ENCODE data around the gene HSF2.

Gene HSF2

GRCh38 chr6:122422614-122423267 is 23.3 kb downstream of the HSF2 start:
- H3K27ac ChIP-seq (ENCODE audit: low read depth, low read length) = no peak overlapping the region
- no peaks in the 10 kb centered on the region for H3K27me3 ChIP-seq (ENCODE audit: control insufficient read depth, insufficient read depth, low read length)
- H3K9me3 ChIP-seq (ENCODE audit: control insufficient read depth, insufficient read depth, low read depth, low read length) = no peaks in the 10 kb centered on the region
- no peak overlapping the region for H3K9ac ChIP-seq (ENCODE audit: low read length)
- no peak overlapping the region for H3K4me3 ChIP-seq (ENCODE audit: low read depth, low read length)
- H3K36me3 ChIP-seq (ENCODE audit: control insufficient read depth, insufficient read depth, low read length) = peaks cover 60% of the 10 kb centered on the region
- no peaks in the 10 kb centered on the region for H3K4me1 ChIP-seq (ENCODE audit: control insufficient read depth, insufficient read depth, low read length)

DNA sequence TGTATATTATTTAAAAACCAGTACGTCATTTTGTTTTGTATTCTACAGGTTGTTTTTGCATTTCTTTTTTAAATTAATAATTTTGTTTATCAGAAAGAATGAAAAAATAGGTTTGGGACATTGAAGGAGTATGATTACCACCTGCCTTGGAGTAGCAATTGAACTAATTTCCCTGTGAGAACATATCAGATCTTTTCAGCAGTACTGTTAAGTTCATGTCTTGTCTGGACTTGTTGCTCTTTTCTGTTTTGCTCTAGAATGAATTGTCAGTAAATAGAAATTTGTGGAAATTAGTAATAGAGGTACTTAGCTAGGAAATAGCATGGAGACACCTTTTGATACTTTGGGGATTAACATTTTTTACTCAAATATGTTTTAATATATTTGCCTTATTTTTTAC is 24.3 kb downstream of the HSF2 start:
- H3K36me3 ChIP-seq (ENCODE audit: control insufficient read depth, insufficient read depth, low read length) = peaks cover 64% of the 10 kb centered on the region

DNA sequence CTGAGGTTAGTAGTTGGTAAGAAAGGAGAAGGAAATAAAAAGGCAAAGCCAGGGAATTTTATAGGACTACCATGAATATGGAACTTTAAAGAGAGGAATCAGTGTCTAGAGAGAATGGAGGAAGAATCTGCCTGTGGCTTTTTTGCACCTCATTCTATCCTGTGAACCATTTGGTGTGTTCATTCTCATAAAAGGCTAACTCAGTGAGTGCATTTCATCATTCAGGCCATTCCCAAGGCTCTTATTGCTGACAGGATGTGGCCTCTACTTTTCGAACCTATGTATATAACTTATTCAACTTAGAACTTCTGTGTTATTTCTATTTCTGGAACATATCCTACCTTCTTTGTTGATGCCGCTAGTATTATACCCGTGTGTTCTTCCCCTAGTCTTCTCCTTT is 27.1 kb downstream of the HSF2 start:
- Histone ChIP-seq H3K4me1 (ENCODE audit: control insufficient read depth, insufficient read depth, low read length) (no peaks in the 10 kb centered on the region), H3K36me3 (ENCODE audit: control insufficient read depth, insufficient read depth, low read length) (peaks cover 62% of the 10 kb centered on the region), H3K9ac (ENCODE audit: low read length) (no peak overlapping the region)

More for the DNA sequence above, 24.3 kb downstream of the HSF2 start:
- Histone ChIP-seq H3K4me1 (ENCODE audit: control insufficient read depth, insufficient read depth, low read length) (no peaks in the 10 kb centered on the region), H3K27ac (ENCODE audit: low read depth, low read length) (no peak overlapping the region), H3K9me3 (ENCODE audit: control insufficient read depth, insufficient read depth, low read depth, low read length) (no peaks in the 10 kb centered on the region), H3K9ac (ENCODE audit: low read length) (no peak overlapping the region), H3K4me3 (ENCODE audit: low read depth, low read length) (no peak overlapping the region), H3K27me3 (ENCODE audit: control insufficient read depth, insufficient read depth, low read length) (no peaks in the 10 kb centered on the region)

DNA sequence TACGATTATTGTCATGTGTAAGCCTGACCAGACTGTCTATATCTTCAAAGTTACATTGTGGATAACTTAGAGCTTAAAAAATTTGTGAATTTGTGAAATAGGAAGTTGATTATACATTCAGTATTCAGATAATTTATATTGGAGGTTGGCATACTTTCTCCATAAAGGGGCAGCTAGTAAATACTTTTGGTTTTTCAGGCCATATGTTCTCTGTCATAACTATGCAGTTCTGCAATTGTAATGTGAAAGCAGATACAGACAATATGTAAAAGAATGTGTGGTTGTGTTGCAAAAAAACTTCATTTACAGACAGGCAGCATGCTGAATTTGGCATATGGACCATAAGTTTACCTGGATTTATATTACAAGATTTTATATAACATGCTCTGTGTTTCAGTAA is 29.3 kb downstream of the HSF2 start:
- Histone ChIP-seq H3K4me3 (ENCODE audit: low read depth, low read length) (no peak overlapping the region), H3K4me1 (ENCODE audit: control insufficient read depth, insufficient read depth, low read length) (no peaks in the 10 kb centered on the region), H3K9me3 (ENCODE audit: control insufficient read depth, insufficient read depth, low read depth, low read length) (no peaks in the 10 kb centered on the region), H3K27ac (ENCODE audit: low read depth, low read length) (no peak overlapping the region), H3K36me3 (ENCODE audit: control insufficient read depth, insufficient read depth, low read length) (peaks cover 62% of the 10 kb centered on the region), H3K27me3 (ENCODE audit: control insufficient read depth, insufficient read depth, low read length) (no peaks in the 10 kb centered on the region), H3K9ac (ENCODE audit: low read length) (no peak overlapping the region)

More for the DNA sequence above, 27.1 kb downstream of the HSF2 start:
- no peak overlapping the region for H3K27ac ChIP-seq (ENCODE audit: low read depth, low read length)
- no peak overlapping the region for H3K4me3 ChIP-seq (ENCODE audit: low read depth, low read length)
- no peaks in the 10 kb centered on the region for H3K27me3 ChIP-seq (ENCODE audit: control insufficient read depth, insufficient read depth, low read length)
- no peaks in the 10 kb centered on the region for H3K9me3 ChIP-seq (ENCODE audit: control insufficient read depth, insufficient read depth, low read depth, low read length)

- Histone ChIP-seq H3K27ac (ENCODE audit: low read depth, low read length) (no peak overlapping the region), H3K4me3 (ENCODE audit: low read depth, low read length) (no peak overlapping the region), H3K36me3 (ENCODE audit: control insufficient read depth, insufficient read depth, low read length) (peaks cover 58% of the 10 kb centered on the region)
Observed at GRCh38 chr6:122429323-122429722, 29.9 kb downstream of the HSF2 start.

GRCh38 chr6:122431780-122432179 is 32.3 kb downstream of the HSF2 start:
- Histone ChIP-seq H3K9ac (ENCODE audit: low read length) (no peak overlapping the region), H3K36me3 (ENCODE audit: control insufficient read depth, insufficient read depth, low read length) (peaks cover 55% of the 10 kb centered on the region), H3K4me3 (ENCODE audit: low read depth, low read length) (no peak overlapping the region), H3K27me3 (ENCODE audit: control insufficient read depth, insufficient read depth, low read length) (no peaks in the 10 kb centered on the region), H3K27ac (ENCODE audit: low read depth, low read length) (no peak overlapping the region), H3K4me1 (ENCODE audit: control insufficient read depth, insufficient read depth, low read length) (no peaks in the 10 kb centered on the region), H3K9me3 (ENCODE audit: control insufficient read depth, insufficient read depth, low read depth, low read length) (no peaks in the 10 kb centered on the region)

More at GRCh38 chr6:122429323-122429722, 29.9 kb downstream of the HSF2 start:
- H3K27me3 ChIP-seq (ENCODE audit: control insufficient read depth, insufficient read depth, low read length) = no peaks in the 10 kb centered on the region
- H3K9ac ChIP-seq (ENCODE audit: low read length) = no peak overlapping the region
- H3K9me3 ChIP-seq (ENCODE audit: control insufficient read depth, insufficient read depth, low read depth, low read length) = no peaks in the 10 kb centered on the region
- H3K4me1 ChIP-seq (ENCODE audit: control insufficient read depth, insufficient read depth, low read length) = no peaks in the 10 kb centered on the region

DNA sequence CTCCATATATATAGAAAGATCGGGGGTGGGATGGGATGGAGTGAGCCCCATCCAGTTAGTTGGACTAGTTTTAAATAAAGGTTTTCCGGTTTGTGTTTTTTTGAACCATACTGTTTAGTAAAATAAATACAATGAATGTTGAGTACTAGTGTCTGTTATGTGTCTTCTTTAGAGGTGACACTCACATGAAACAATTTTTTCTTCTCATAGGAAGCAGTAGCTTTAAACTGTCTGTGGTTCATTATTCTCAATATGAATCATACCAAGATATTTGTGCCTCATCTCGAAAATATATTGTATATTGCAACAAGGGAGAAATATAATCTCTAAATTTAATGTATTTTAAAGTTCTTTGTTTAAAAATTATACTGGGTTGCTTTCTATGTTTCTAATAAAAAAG is 33.4 kb downstream of the HSF2 start:
- peaks cover 54% of the 10 kb centered on the region for H3K36me3 ChIP-seq (ENCODE audit: control insufficient read depth, insufficient read depth, low read length)
- no peak overlapping the region for H3K4me3 ChIP-seq (ENCODE audit: low read depth, low read length)
- no peaks in the 10 kb centered on the region for H3K4me1 ChIP-seq (ENCODE audit: control insufficient read depth, insufficient read depth, low read length)
- H3K9me3 ChIP-seq (ENCODE audit: control insufficient read depth, insufficient read depth, low read depth, low read length) = peaks cover under 1% of the 10 kb centered on the region; the same call in 1 of the 2 replicates
- no peak overlapping the region for H3K27ac ChIP-seq (ENCODE audit: low read depth, low read length)
- no peak overlapping the region for H3K9ac ChIP-seq (ENCODE audit: low read length)
- H3K27me3 ChIP-seq (ENCODE audit: control insufficient read depth, insufficient read depth, low read length) = no peaks in the 10 kb centered on the region

GRCh38 chr6:122438975-122439374 is 39.5 kb downstream of the HSF2 start:
- H3K4me3 ChIP-seq (ENCODE audit: low read depth, low read length) = no peak overlapping the region
- H3K36me3 ChIP-seq (ENCODE audit: control insufficient read depth, insufficient read depth, low read length) = peaks cover 51% of the 10 kb centered on the region
- no peak overlapping the region for H3K9ac ChIP-seq (ENCODE audit: low read length)
- no peak overlapping the region for H3K27ac ChIP-seq (ENCODE audit: low read depth, low read length)
- H3K4me1 ChIP-seq (ENCODE audit: control insufficient read depth, insufficient read depth, low read length) = no peaks in the 10 kb centered on the region
- H3K27me3 ChIP-seq (ENCODE audit: control insufficient read depth, insufficient read depth, low read length) = no peaks in the 10 kb centered on the region
- peaks cover 27% of the 10 kb centered on the region for H3K9me3 ChIP-seq (ENCODE audit: control insufficient read depth, insufficient read depth, low read depth, low read length)

DNA sequence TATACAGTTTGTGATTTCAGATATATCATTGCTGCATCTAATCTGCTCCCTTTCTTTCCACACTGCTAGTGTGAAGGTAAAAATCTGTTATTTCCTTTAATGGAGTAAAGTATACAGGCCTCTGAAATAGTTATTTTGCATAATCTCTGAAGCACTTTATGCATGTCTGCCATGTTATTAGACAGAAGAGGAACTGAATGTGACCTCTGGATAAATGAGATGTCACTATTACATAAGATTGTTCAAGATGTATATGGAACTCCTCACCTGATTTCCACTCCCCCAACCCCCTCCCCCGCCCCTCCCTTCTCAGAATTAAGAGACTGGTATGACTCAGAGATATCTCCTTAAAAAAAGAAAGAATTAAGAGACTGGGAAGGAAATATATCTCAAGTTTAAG is 45.8 kb downstream of the HSF2 start:
- Histone ChIP-seq H3K36me3 (ENCODE audit: control insufficient read depth, insufficient read depth, low read length) (peaks cover 50% of the 10 kb centered on the region), H3K4me3 (ENCODE audit: low read depth, low read length) (no peak overlapping the region), H3K9me3 (ENCODE audit: control insufficient read depth, insufficient read depth, low read depth, low read length) (peaks cover 5% of the 10 kb centered on the region; the same call in 1 of the 2 replicates), H3K27ac (ENCODE audit: low read depth, low read length) (no peak overlapping the region), H3K9ac (ENCODE audit: low read length) (no peak overlapping the region), H3K4me1 (ENCODE audit: control insufficient read depth, insufficient read depth, low read length) (no peaks in the 10 kb centered on the region), H3K27me3 (ENCODE audit: control insufficient read depth, insufficient read depth, low read length) (no peaks in the 10 kb centered on the region)

- Histone ChIP-seq H3K27me3 (ENCODE audit: control insufficient read depth, insufficient read depth, low read length) (no peaks in the 10 kb centered on the region), H3K27ac (ENCODE audit: low read depth, low read length) (no peak overlapping the region), H3K4me1 (ENCODE audit: control insufficient read depth, insufficient read depth, low read length) (no peaks in the 10 kb centered on the region), H3K9ac (ENCODE audit: low read length) (no peak overlapping the region), H3K36me3 (ENCODE audit: control insufficient read depth, insufficient read depth, low read length) (peaks cover 69% of the 10 kb centered on the region), H3K4me3 (ENCODE audit: low read depth, low read length) (no peak overlapping the region), H3K9me3 (ENCODE audit: control insufficient read depth, insufficient read depth, low read depth, low read length) (no peaks in the 10 kb centered on the region)
Observed at GRCh38 chr6:122449069-122449468, 49.6 kb downstream of the HSF2 start.

DNA sequence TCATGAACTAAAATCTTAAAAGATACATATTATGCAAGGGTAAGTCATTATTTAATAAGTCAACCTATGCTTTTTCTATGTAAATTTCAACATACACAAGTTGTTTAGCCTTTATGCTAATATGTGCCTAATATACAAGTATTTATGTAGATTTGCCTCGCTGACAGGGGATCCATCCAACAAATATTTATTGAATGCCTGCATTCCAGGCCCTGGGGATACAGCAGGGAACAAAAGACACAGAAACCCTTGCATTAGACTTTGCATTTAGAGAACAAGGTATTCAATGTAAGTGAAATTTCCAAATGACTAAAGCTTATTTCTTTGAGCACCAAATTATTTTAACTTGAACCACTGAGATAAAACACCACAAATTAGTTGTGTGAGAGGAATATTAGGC is 53.1 kb downstream of the HSF2 start:
- H3K4me1 ChIP-seq (ENCODE audit: control insufficient read depth, insufficient read depth, low read length) = no peaks in the 10 kb centered on the region
- H3K27ac ChIP-seq (ENCODE audit: low read depth, low read length) = peak overlapping the region; percentile 26; the same call in 1 of the 2 replicates
- H3K9ac ChIP-seq (ENCODE audit: low read length) = no peak overlapping the region
- no peaks in the 10 kb centered on the region for H3K9me3 ChIP-seq (ENCODE audit: control insufficient read depth, insufficient read depth, low read depth, low read length)
- no peaks in the 10 kb centered on the region for H3K27me3 ChIP-seq (ENCODE audit: control insufficient read depth, insufficient read depth, low read length)
- no peak overlapping the region for H3K4me3 ChIP-seq (ENCODE audit: low read depth, low read length)
- H3K36me3 ChIP-seq (ENCODE audit: control insufficient read depth, insufficient read depth, low read length) = peaks cover 71% of the 10 kb centered on the region

Data from HUES6 (cell line).